GM12892 (cell line): Measurements from ENCODE around the gene ADAMTS12.
"Not testable (repeated sequence)": the region's sequence is repeated elsewhere in the genome, so short reads cannot be mapped to it uniquely, and the experiment has no call there.

Experiments
- DNase-seq: peaks from one replicate; pipeline ENCODE4 v3.0.0; 2011; ENCODE audit not compliant: insufficient read length
- FAIRE-seq: peaks from 2 replicates; lab custom pipeline; 2011; peaks lifted over from hg19 to GRCh38; lab: Jason Lieb, UNC
- POLR2A ChIP-seq: IDR thresholded peaks from 2 replicates; pipeline ENCODE4 v1.6.1; 2011; ENCODE audit warnings: low read depth, low read length, control low read depth
- POLR2AphosphoS5 ChIP-seq: IDR thresholded peaks from 2 replicates; pipeline ENCODE4 v1.6.1; 2011; ENCODE audit warnings: low read depth, low read length, control low read depth
- TAF1 ChIP-seq: IDR thresholded peaks from 2 replicates; pipeline ENCODE4 v1.6.1; 2011; ENCODE audit warnings: low read depth, mild to moderate bottlenecking, control low read depth, low read length, borderline replicate concordance

Gene ADAMTS12

DNA sequence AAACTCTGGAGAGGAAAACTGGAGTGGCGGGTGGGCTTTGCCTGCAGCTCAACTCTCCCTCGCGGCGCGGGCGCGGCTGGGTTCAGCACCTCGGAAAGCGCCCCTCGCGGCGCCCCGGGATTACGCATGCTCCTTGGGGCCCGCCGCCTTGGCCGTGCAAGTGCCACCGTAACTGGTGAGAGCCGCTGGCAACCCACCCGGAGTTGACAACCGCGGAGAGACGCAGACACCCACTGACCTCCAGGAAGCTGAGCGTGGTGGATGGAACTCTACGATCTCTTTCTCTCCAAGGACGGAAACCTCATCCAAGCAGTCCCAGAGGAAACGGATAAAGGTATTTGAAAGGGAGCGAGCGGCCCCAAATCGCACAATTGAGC is 44.2 kb upstream of the ADAMTS12 start:
- FAIRE-seq = no peak
- TF ChIP-seq POLR2AphosphoS5 (no peak), POLR2A (no peak), TAF1 (no peak)
- DNase-seq = peak; percentile 60

DNA sequence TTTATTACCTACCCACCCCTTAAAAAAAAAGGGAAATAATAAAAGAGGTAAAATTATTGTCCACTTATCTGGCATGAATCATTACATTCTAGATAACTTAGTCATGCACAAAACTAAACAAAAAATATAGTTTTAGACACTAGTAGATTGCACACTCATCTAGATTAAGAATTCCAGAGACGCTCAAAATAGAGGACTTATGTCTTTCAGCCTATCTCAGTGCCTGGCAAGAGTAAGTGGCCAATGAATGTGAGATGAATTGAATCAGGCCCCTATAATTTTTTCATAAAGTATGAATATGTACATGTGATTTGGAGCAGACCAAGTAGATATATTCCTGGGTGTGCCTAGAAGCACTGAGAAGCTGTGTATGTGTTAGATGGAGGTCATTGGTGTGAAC is 42.4 kb upstream of the ADAMTS12 start:
- TF ChIP-seq POLR2A = no peak
- TF ChIP-seq TAF1 = no peak
- TF ChIP-seq POLR2AphosphoS5 = no peak
- DNase-seq (no peak), FAIRE-seq (no peak)

DNA sequence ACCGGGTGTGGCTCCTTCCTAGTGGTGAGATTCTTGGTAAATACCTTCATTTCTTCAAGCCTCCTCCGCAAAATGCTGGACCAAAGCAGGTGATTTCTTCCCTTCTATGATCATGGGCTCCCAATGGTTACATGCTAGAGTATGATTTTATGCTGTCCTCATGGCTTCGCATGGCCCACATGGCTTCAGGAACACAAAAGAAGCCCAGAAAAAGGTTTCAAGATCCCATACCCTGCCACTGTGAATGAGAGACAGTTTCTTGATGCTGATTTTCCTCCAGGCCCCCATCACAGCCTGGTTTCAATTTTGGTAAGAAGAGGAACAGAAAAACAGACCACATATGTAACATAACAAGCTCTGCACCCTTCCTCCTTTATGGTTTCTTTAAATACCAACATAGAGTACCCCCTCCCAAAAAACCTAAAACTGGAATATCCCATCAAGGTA is 42.0 kb upstream of the ADAMTS12 start:
- TF ChIP-seq POLR2AphosphoS5 = no peak
- no peak for TF ChIP-seq POLR2A
- TF ChIP-seq TAF1 = no peak
- no peak for DNase-seq
- peak; percentile 87 for FAIRE-seq

DNA sequence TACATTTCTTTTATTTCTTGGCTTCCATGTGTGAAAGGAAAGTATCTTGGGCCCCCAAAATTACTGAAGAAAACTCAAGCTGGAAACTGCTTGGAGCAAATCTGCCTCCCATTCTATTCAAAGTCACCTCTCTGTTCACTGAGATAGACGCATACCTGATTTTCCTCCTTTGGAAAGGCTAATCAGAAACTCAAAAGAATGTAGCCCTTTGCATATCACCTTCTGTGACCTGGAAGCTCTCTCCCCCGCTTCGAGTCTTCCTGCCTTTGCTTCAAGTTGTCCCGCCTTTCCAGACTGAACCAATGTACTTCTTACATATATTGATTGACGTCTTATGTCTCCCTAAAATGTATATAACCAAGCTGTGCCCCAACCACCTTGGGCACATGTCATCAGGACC is 39.3 kb upstream of the ADAMTS12 start:
- DNase-seq (no peak), FAIRE-seq (no peak)

DNA sequence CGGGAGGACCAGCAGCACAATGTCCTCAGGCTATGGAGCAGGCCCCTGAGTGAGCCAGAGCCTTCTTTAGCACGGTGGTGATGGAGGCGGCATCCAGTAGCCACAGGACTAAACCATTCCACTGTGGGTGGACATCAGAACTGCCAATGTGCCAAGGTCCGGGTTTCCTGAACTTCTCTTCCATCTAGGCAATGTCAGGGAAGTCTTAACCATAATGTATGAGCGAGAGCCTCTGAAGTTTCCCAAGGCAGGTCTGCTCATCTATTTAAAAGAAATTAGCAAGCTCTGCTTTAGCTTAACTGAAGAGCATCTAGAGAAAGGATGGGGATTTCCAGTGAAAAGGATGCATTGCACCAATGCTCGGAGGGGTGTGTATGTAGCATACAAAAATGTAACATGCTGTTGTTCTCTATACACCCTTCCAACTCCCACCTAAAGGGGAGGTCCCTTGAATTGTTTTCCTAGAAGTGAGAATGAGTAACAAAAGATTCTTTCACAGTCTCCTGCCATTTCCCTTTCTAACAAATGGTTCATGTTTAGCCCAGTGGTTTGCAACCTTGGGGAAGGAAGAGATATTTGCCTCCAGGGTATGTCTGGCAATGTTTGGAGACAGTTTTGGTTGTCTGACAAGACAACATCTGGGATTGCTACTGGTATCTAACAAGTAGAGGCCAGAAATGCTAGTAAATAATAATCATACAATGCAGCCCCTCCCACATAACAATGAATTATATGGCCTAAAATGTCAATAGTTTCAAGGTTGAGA is 38.3 kb upstream of the ADAMTS12 start:
- TF ChIP-seq POLR2A (no peak), POLR2AphosphoS5 (no peak), TAF1 (no peak)
- DNase-seq (no peak), FAIRE-seq (no peak)

More for the DNA sequence above, 39.3 kb upstream of the ADAMTS12 start:
- TF ChIP-seq TAF1 = no peak
- TF ChIP-seq POLR2AphosphoS5 = no peak
- TF ChIP-seq POLR2A = no peak

DNA sequence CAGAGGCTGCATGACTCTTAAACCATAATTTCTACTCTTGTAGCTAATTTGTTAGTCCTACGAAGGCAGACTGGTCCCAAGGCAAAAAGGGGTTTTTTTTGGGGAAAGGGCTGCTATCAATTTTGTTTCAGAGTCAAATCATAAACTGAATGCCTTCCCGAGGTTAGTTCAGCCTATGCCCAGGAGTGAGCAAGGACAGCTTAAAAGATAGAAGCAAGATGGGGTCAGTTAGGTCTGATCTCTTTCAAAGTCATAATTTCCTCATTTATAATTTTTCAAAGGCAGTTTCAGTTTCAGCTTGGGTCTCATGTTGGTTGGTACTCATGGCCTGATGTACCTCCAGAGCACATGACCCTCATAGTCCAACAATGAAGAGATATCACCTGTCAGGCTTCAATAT is 36.5 kb upstream of the ADAMTS12 start:
- DNase-seq (no peak), FAIRE-seq (no peak)
- TF ChIP-seq POLR2AphosphoS5 (no peak), POLR2A (no peak), TAF1 (no peak)

DNA sequence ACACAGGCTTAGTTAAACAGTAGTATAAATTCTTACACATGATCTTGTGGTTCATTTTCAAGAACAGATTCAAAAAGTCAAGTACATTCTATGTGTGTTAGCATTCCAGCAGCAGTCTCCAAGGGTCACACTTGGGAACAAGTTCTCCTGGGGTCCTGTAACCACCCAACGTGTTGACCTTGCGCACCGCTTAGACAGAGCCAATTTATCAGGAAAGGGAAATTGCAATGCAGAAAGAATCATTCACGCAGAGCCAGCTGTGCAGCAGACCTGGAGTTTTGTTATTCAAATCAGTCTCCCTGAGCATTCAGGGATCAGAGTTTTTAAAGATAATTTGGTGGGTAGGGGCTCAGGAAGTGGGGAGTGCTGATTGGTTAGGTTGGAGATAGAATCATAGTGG is 35.9 kb upstream of the ADAMTS12 start:
- TF ChIP-seq POLR2A = no peak
- TF ChIP-seq POLR2AphosphoS5 = no peak
- TF ChIP-seq TAF1 = no peak
- FAIRE-seq (no peak), DNase-seq (no peak)

DNA sequence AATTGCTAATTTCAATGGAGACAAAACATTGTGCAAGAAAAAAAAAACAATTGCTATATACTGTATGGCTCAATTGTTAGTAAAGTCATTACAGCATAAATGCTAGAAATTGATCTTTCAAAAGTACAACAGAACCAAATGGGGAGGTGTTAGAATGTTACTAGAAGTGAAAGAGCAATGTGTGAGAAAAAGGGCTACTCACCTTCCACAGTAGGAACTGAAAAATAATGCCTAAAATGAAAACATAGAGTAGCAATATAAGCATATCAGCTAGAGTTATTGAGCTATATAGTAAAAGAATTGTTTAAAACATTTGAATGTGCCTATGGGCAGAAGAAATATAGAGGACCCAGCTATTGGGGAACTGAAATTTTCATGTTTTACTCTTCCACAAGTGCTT is 33.5 kb upstream of the ADAMTS12 start:
- DNase-seq (no peak), FAIRE-seq (no peak)
- TF ChIP-seq TAF1 = no peak
- TF ChIP-seq POLR2AphosphoS5 = no peak
- no peak for TF ChIP-seq POLR2A

DNA sequence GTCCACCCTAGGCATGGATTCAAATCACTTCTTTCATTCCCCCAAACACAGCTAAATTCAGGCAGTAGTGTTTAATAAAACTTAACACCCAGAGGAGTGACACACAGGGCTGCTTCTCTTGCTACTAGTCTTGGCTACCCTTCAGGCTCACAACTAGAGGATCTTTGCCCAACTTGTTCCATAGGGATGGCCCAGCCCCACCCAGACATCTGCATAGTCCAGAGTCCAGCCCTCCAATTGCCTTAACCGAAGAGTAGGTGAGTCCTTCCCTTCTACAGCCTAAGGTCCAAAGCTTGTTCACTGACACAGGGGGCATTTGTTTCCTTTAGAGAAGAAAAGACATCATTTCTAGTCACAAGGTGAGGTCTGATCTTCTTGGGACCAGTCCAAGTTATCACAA is 29.2 kb upstream of the ADAMTS12 start:
- no peak for TF ChIP-seq POLR2AphosphoS5
- TF ChIP-seq POLR2A = no peak
- no peak for TF ChIP-seq TAF1
- DNase-seq (no peak), FAIRE-seq (no peak)

DNA sequence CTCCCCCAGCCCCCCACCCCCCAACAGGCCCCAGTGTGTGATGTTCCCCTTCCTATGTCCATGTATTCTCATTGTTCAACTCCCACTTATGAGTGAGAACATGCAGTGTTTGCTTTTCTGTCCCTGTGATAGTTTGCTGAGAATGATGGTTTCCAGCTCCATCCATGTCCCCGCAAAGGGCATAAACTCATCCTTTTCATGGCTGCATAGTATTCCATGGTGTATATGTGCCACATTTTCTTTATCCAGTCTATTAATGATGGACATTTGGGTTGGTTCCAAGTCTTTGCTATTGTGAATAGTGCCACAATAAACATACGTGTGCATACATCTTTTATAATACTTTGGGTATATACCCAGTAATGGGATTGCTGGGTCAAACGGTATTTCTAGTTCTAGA is 23.1 kb upstream of the ADAMTS12 start:
- not testable (repeated sequence) for FAIRE-seq, DNase-seq

DNA sequence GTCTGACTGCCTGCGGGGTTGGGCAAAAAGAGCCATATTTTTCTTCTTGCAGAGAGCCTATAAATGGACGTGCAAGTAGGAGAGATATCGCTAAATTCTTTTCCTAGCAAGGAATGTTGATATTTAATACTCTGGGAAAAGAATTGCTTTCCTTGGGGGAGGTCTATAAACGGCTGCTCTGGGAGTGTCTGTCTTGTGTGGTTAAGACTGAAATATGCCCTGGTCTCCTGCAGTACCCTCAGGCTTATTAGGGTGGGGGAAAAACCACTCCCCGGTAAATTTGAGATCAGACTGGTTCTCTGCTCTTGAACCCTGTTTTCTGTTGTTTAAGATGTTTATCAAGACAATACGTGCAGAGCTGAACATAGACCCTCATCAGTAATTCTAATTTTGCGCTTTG is 14.5 kb upstream of the ADAMTS12 start:
- FAIRE-seq, DNase-seq: not testable (repeated sequence)

DNA sequence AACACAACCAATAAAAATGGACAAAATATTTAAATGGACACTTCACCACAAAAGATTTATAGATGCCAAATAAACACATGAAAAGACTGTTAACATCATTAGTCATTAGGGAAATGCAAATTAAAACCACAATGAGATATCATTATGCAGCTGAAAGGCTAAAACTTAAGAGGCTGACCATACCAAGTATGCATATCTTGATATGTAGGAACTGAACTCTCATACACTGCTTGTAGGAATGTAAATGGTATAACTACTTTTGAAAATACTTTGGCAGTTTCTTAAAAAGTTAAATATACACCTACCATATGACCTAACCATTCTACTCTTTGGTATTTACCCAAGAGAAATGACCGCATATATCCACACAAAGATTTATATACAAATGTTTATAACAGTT is 13.6 kb upstream of the ADAMTS12 start:
- FAIRE-seq (peak; percentile 5), DNase-seq (no peak)
- TF ChIP-seq POLR2AphosphoS5 = no peak
- no peak for TF ChIP-seq POLR2A
- no peak for TF ChIP-seq TAF1

DNA sequence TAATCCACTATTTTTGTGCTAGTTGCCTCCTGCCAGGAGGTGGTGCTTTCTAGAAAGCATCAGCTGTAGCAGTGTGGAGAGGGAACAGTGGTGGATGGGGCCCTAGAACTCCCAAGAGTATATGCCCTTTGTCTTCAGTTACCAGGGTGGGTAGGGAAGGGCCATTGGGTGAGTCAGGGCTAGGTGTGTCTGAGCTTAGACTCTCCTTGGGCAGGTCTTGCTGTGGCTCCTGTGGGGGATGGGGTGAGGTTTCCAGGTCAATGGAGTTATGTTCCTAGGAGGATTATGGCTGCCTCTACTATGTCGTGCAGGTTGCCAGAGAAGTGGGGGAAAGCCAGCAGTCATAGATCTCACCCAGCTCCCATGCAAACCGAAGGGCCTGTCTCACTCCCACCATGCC is 11.3 kb upstream of the ADAMTS12 start:
- FAIRE-seq (no peak), DNase-seq (no peak)
- no peak for TF ChIP-seq TAF1
- no peak for TF ChIP-seq POLR2A
- no peak for TF ChIP-seq POLR2AphosphoS5

DNA sequence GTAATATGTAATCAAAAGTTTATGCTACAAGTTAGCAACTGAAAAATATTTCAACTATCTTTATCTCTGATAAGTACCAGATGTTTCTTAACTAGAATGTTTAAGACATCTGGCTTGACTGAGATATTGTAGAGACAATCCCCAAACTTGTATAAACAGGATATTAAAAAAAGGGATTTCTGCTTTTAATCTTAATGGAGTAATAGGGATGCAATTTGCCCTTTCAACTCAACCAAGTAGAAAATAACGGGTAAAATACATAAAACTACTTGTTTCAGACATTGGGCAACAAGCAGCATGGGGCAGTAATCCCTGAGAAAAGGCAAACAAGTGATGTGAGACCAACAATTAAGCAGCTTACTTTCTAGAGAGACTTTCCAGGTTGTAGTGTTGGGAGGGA is 9.4 kb upstream of the ADAMTS12 start:
- TF ChIP-seq POLR2AphosphoS5 (no peak), TAF1 (no peak), POLR2A (no peak)
- DNase-seq (no peak), FAIRE-seq (no peak)
